ENCODE data around the gene SLCO4A1.

- no peak for TF ChIP-seq EZH2 (IDR thresholded peaks at IDR 0.05; ENCODE audit: low read length, unreplicated experiment)
- TF ChIP-seq CTCF (conservative IDR thresholded peaks at IDR 0.05; ENCODE audit: low read depth, low read length) = no peak
Measured at GRCh38 chr20:62621251-62622110, 20.8 kb upstream of the SLCO4A1 start.
